ENCODE data around the gene ISG20L2.

ISG20L2 gene

DNA sequence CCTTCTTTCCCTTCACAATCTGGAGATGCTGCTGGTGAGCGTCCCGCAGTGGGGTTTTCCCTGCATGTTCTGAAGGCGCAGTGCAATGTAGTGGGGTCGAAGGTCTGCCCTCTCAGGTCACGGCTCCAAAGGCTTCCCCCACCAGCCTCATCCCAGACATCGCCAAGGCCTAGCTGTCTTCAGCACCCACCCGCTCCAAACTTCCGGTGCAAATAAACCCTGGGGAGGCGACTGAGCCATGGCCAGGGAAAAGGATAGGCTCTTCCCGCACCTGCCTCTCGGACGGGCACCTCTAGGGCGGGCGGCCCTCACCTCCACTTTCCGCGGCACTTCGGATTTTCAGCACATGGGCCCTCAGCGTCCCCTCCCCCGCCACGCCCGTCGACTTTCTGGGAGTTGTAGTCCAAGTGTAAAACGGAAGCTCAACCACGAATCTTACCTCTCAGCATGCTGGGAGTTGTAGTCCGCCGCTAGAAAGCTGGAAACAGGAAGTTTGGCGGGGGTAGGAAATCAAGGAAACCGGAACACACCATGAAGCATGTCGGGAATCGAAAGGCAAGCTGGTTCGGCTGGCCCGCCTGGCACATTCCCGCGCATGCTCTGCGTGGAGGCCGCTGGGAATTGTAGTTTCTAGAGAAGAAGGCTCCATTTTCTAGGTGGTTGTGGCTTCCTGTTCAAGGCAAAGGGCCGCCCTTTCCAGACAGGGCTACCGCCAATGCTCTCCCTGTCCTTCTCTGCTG is 12.3 kb upstream of the ISG20L2 start, which contains the start of gene MRPL24:
Gene MRPL24 (minus strand): TSS at position 348 of the 740 bp plus-strand sequence. CDS start 2,384 bp downstream, outside the sequence.
- DNase-seq (ENCODE audit: low spot score) = peak; percentile 97

- DNase-seq (ENCODE audit: low spot score) = no peak
Measured at GRCh38 chr1:156740237-156740740, 11.7 kb upstream of the ISG20L2 start.

DNA sequence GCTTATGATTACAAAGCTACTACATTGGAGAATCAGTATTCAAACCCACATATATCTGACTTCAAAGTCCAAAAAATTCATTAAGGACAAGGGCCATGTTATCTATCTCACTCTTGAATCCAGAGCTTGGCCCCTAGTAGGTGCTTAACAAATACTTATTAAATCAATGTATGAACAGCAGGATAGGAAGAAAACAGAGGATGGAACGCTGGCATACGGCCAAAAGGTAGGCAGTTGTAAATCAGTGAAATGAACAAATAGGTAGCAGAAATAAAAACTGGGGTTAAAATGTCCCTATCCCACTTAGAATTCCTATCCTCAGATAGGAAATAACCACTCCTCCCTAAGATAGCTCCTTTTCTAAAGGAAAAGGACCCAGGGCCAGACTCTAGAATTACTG is 10.3 kb upstream of the ISG20L2 start:
- DNase-seq (ENCODE audit: low spot score) = no peak

DNA sequence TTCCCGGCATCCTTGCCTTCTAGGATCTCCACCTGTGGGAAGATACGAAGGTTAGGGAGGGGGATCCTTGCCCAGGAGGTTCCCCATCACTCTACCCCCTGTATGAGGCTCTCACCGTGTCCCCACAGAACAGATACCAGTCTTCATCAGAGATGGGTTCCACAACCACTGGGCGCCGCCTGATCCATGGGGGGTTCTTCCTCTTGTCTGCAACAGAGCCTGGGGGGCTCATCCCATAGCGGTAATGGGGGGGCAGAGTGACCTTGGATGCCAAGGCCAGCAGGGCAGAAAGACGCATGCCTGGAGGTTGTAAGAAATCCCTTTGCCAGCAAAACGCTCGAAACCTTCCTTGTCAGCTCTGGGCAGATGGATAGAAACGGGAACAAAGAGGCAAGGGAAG is 9.8 kb upstream of the ISG20L2 start:
- DNase-seq (ENCODE audit: low spot score) = no peak

GRCh38 chr1:156733989-156734584 is 5.5 kb upstream of the ISG20L2 start:
- DNase-seq (ENCODE audit: low spot score) = no peak

GRCh38 chr1:156727926-156728598 is 504 bp downstream of the ISG20L2 start, which contains the start of gene METTL25B:
METTL25B (plus strand) TSS chr1:156728469; CDS start chr1:156729105, 636 bp downstream.
- DNase-seq (ENCODE audit: low spot score) = peak; percentile 84

- DNase-seq (ENCODE audit: low spot score) = no peak
Measured at GRCh38 chr1:156727492-156727891, 1.1 kb downstream of the ISG20L2 start.

DNA sequence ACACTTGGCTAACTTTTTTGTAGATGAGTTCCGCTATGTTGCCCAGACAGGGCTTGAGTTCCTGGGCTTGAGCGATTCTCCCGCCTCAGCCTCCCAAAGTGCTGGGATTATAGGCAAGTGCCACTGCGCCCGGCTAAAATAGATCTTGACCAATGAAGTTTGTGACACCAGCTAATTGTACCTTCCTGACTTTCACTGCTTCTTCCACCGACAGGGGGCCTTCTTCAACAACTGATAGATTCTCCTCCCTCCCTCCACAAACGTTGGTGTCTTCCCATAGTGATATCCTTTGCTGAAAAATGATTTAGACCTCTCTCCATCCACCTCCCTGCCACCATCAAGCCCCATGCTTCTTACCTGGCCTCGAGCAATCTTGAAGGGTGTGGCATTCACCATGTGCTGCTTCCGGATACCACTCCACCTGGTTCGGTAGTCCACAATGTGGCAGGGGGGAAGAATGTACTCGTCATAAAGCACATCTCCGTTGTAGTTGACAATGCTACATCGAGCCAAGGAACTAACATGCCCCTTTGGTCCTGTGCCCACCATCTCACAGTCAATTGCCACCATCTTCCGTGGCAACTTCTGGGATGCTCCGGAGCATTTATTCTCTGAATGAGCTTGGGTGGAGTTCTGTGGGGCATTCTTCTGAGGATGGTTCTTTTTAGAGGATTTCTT is 1.9 kb downstream of the ISG20L2 start:
- peak; percentile 75 for DNase-seq (ENCODE audit: low spot score)

GRCh38 chr1:156725683-156726280 is 2.8 kb downstream of the ISG20L2 start:
- peak; percentile 89 for DNase-seq (ENCODE audit: low spot score)

GRCh38 chr1:156721535-156721934 is 7.0 kb downstream of the ISG20L2 start:
- no peak for DNase-seq (ENCODE audit: low spot score)

DNA sequence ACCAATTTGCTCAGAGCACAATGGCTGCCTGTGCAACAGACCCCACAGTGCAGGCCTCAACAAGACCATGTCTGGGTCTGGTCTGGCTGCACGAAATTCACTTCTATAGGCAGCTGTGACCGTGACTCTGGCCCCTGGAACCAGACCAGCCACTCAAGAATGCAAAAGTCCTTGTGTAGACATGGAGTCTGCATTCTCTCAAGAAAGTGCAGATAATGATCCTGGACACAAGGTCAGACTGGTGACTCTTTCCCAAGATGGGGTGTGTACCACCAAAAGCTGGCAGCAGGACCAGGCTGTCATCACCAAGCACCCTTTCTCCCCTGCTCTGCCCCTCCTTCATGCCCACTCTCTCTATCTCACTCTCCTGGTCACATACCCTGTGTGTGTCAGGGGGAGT is 7.4 kb downstream of the ISG20L2 start:
- no peak for DNase-seq (ENCODE audit: low spot score)

DNA sequence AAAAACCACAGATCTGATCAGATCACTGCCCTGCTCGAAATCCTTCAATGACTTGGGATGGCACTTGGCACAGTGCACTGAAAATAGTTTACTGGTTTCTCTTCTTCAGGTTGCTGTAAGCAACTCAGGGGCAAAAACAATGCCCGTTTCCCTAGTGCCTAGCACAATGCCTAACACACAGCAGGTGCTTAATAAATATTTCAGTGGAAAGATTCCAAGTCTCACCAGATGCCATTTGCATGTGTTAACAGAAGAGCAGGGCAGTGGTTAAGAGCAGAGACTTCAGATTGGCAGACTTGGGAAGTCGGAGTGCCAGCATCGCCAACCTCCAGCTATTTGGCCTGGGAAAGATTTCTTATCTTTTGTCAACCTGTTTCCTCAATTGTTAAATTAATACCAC is 11.2 kb downstream of the ISG20L2 start:
- no peak for DNase-seq (ENCODE audit: low spot score)

- no peak for DNase-seq (ENCODE audit: low spot score)
Measured at GRCh38 chr1:156714830-156715229, 13.7 kb downstream of the ISG20L2 start.

- no peak for DNase-seq (ENCODE audit: low spot score)
Measured at GRCh38 chr1:156712626-156713025, 15.9 kb downstream of the ISG20L2 start.

- DNase-seq (ENCODE audit: low spot score) = no peak
Measured at GRCh38 chr1:156711011-156711817, 17.4 kb downstream of the ISG20L2 start.

GRCh38 chr1:156709757-156710489 is 18.6 kb downstream of the ISG20L2 start:
- DNase-seq (ENCODE audit: low spot score) = peak; percentile 91

DNA sequence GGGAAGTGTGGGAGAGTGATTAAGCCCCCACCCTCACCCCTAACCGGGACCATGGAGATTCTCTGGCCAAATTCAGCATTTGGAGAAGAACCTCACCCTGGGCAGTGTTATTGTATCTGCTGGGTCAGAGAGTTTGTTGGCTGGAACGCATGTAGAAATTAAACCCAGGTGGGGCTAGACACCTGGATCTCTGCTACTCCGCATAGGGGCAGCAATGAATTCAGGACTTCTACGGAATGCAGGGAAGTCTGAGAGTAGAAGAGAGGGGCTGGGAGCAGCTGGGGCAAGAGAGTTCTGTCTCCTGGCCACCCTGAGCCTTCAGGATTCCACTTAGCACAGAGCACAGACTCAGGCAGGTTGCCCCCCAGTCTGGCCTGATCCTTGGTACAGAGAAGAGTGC is 19.5 kb downstream of the ISG20L2 start:
- no peak for DNase-seq (ENCODE audit: low spot score)

GRCh38 chr1:156708218-156708661 is 20.3 kb downstream of the ISG20L2 start:
- DNase-seq (ENCODE audit: low spot score) = peak; percentile 54

DNA sequence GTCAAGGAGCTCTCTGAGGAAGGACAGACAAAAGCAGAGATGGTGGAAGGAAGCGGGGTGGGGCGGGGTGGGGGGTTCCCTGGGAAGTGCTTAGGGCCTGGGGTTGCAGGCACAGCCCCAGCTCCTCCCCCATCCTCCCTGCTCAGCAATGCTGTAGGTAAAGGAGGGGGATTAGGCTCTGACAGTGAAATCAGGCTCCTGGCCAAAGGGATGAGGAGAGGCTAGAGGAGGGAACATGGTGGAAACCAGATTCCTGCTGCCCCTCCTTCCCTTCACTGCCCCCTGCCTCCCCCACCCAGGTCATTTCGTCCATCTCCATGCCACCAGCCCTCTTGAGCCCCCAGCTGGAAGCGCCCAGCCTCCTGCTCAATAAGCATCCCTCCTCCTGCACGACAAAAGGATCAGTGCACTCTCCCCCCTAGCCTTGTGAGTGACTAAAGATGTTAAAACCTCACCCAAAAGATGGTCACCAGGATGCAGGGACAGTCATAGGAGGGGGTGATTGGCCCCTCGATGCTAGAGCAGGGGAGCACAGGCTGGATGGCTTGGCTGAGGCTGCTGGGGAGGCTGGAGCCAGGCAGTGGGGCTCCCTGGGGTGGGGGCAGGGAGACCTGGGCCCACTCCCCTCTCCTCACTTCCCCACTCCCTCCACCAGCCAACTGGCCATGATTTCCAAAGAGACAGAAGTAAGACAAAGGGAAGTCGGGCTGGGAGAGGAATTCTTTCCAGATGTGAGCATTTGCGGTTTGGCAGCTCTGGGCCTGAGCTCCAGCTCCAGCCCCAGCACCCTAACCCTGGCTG is 20.9 kb downstream of the ISG20L2 start:
- peak; percentile 74 for DNase-seq (ENCODE audit: low spot score)
